Activated T-helper 17 cell treated with anti-CD3 and anti-CD28 coated beads, Interleukin-2, amount 50 U/mL, for 72 hours (primary cell): Measurements from ENCODE around the gene TTLL10. TPM values are rescaled to one million over a fixed set of nuclear protein-coding genes. Genes with fewer than 3 reads are reported as not detected.

Experiments
- ATAC-seq: fragments of 150-1000 bp; cut with Tn5 transposase; replicated peaks from 2 replicates; pipeline ENCODE4 v1.10.0; 2021; ENCODE audit warnings: mild to moderate bottlenecking, moderate library complexity
- H3K27ac Mint-ChIP-seq: one replicate; pipeline ENCODE4 v1.8.0; 2022; ENCODE audit warnings: mixed read lengths
- H3K27me3 Mint-ChIP-seq: one replicate; pipeline ENCODE4 v1.8.0; 2022; ENCODE audit warnings: mixed read lengths
- H3K36me3 Mint-ChIP-seq: one replicate; pipeline ENCODE4 v1.8.0; 2022; ENCODE audit warnings: low read depth, mild to moderate bottlenecking, mixed read lengths
- H3K4me1 Mint-ChIP-seq: one replicate; pipeline ENCODE4 v1.8.0; 2022; ENCODE audit warnings: mixed read lengths
- H3K4me3 Mint-ChIP-seq: one replicate; pipeline ENCODE4 v1.8.0; 2022; ENCODE audit warnings: mild to moderate bottlenecking, mixed read lengths
- H3K9me3 Mint-ChIP-seq: one replicate; pipeline ENCODE4 v1.8.0; 2022; ENCODE audit warnings: mixed read lengths
- total RNA-seq, 2 donors: library from RNA; stranded (reverse); gene quantifications; one replicate each; pipeline ENCODE4 v1.2.3, GENCODE V29; 2022

TTLL10 gene
- total RNA-seq, 2 donors from 2014 or later, result 0.11 TPM; not detected in 1

GRCh38 chr1:1204998-1205768, 31.5 kb downstream of the TTLL10 start:
- peak overlapping the region; percentile 95 for H3K4me3 Mint-ChIP-seq
- H3K36me3 Mint-ChIP-seq, result peaks cover 78% of the 10 kb centered on the region
- H3K9me3 Mint-ChIP-seq, result no peaks in the 10 kb centered on the region
- ATAC-seq, result no peak
- peak overlapping the region; percentile 61 for H3K27ac Mint-ChIP-seq
- H3K27me3 Mint-ChIP-seq, result no peaks in the 10 kb centered on the region
- peaks cover 10% of the 10 kb centered on the region for H3K4me1 Mint-ChIP-seq

GRCh38 chr1:1205769-1206375, 32.2 kb downstream of the TTLL10 start:
- peak overlapping the region; percentile 96 for H3K27ac Mint-ChIP-seq
- H3K9me3 Mint-ChIP-seq, result no peaks in the 10 kb centered on the region
- peaks cover 79% of the 10 kb centered on the region for H3K36me3 Mint-ChIP-seq
- no peaks in the 10 kb centered on the region for H3K27me3 Mint-ChIP-seq
- H3K4me1 Mint-ChIP-seq, result peaks cover 6% of the 10 kb centered on the region
- ATAC-seq, result no peak
- peak overlapping the region; percentile 95 for H3K4me3 Mint-ChIP-seq

- ATAC-seq, result peak; percentile 39
- Mint-ChIP-seq H3K4me1 (peaks cover 6% of the 10 kb centered on the region), H3K27me3 (no peaks in the 10 kb centered on the region), H3K4me3 (peak within 1 kb of the TSS; percentile 95), H3K27ac (peak within 1 kb of the TSS; percentile 96), H3K36me3 (peaks cover 85% of the 10 kb centered on the region), H3K9me3 (no peaks in the 10 kb centered on the region)
Observed at GRCh38 chr1:1206376-1206965, 32.8 kb downstream of the TTLL10 start, which contains the start of gene TNFRSF18. Gene TNFRSF18, minus strand, starts transcription at chr1:1206592. Its CDS starts 21 bp downstream, at chr1:1206571.

- Mint-ChIP-seq H3K9me3 (no peaks in the 10 kb centered on the region), H3K27me3 (no peaks in the 10 kb centered on the region), H3K27ac (peak overlapping the region; percentile 96), H3K4me3 (peak overlapping the region; percentile 95), H3K4me1 (peaks cover 6% of the 10 kb centered on the region), H3K36me3 (peaks cover 90% of the 10 kb centered on the region)
- peak; percentile 9 for ATAC-seq
Observed at GRCh38 chr1:1206966-1207531, 33.4 kb downstream of the TTLL10 start.

GRCh38 chr1:1207571-1207892, 33.9 kb downstream of the TTLL10 start:
- no peaks in the 10 kb centered on the region for H3K9me3 Mint-ChIP-seq
- no peak for ATAC-seq
- no peaks in the 10 kb centered on the region for H3K27me3 Mint-ChIP-seq
- peak overlapping the region; percentile 96 for H3K27ac Mint-ChIP-seq
- H3K4me3 Mint-ChIP-seq, result peak overlapping the region; percentile 95
- H3K4me1 Mint-ChIP-seq, result peaks cover 6% of the 10 kb centered on the region
- peaks cover 95% of the 10 kb centered on the region for H3K36me3 Mint-ChIP-seq

GRCh38 chr1:1208713-1209433, 35.2 kb downstream of the TTLL10 start:
- peak overlapping the region; percentile 96 for H3K27ac Mint-ChIP-seq
- H3K27me3 Mint-ChIP-seq, result no peaks in the 10 kb centered on the region
- peaks cover 6% of the 10 kb centered on the region for H3K4me1 Mint-ChIP-seq
- ATAC-seq, result peak; percentile 23
- H3K4me3 Mint-ChIP-seq, result peak overlapping the region; percentile 95
- peaks cover 96% of the 10 kb centered on the region for H3K36me3 Mint-ChIP-seq
- H3K9me3 Mint-ChIP-seq, result no peaks in the 10 kb centered on the region

- peak overlapping the region; percentile 95 for H3K4me3 Mint-ChIP-seq
- H3K4me1 Mint-ChIP-seq, result peaks cover 6% of the 10 kb centered on the region
- no peak for ATAC-seq
- peaks cover 96% of the 10 kb centered on the region for H3K36me3 Mint-ChIP-seq
- no peaks in the 10 kb centered on the region for H3K27me3 Mint-ChIP-seq
- H3K9me3 Mint-ChIP-seq, result no peaks in the 10 kb centered on the region
- H3K27ac Mint-ChIP-seq, result peak overlapping the region; percentile 96
Observed at GRCh38 chr1:1210726-1211540, 37.3 kb downstream of the TTLL10 start.

- no peaks in the 10 kb centered on the region for H3K27me3 Mint-ChIP-seq
- H3K4me1 Mint-ChIP-seq, result peaks cover 10% of the 10 kb centered on the region
Observed at GRCh38 chr1:1211541-1212441, 38.1 kb downstream of the TTLL10 start.

GRCh38 chr1:1212780-1213344, 39.2 kb downstream of the TTLL10 start:
- Mint-ChIP-seq H3K4me1 (peaks cover 10% of the 10 kb centered on the region), H3K27me3 (no peaks in the 10 kb centered on the region), H3K36me3 (peaks cover 100% of the 10 kb centered on the region), H3K4me3 (peak overlapping the region; percentile 95), H3K27ac (no peak overlapping the region), H3K9me3 (no peaks in the 10 kb centered on the region)
- ATAC-seq, result no peak

More at GRCh38 chr1:1211541-1212441, 38.1 kb downstream of the TTLL10 start:
- Mint-ChIP-seq H3K36me3 (peaks cover 96% of the 10 kb centered on the region), H3K9me3 (no peaks in the 10 kb centered on the region), H3K27ac (peak overlapping the region; percentile 96), H3K4me3 (peak overlapping the region; percentile 95)
- no peak for ATAC-seq

- Mint-ChIP-seq H3K4me1 (peaks cover 5% of the 10 kb centered on the region), H3K4me3 (peak within 1 kb of the TSS; percentile 95), H3K9me3 (no peaks in the 10 kb centered on the region), H3K27ac (peak within 1 kb of the TSS; percentile 98), H3K27me3 (no peaks in the 10 kb centered on the region), H3K36me3 (peaks cover 100% of the 10 kb centered on the region)
- peak; percentile 8 for ATAC-seq
Observed at GRCh38 chr1:1213345-1214265, 39.9 kb downstream of the TTLL10 start, which contains the start of gene TNFRSF4. Gene TNFRSF4, minus strand, starts transcription at chr1:1214153. Its CDS starts 26 bp downstream, at chr1:1214127.

- no peaks in the 10 kb centered on the region for H3K9me3 Mint-ChIP-seq
- peak overlapping the region; percentile 98 for H3K27ac Mint-ChIP-seq
- no peaks in the 10 kb centered on the region for H3K27me3 Mint-ChIP-seq
- H3K36me3 Mint-ChIP-seq, result peaks cover 100% of the 10 kb centered on the region
- ATAC-seq, result no peak
- H3K4me3 Mint-ChIP-seq, result peak overlapping the region; percentile 95
- peaks cover 9% of the 10 kb centered on the region for H3K4me1 Mint-ChIP-seq
Observed at GRCh38 chr1:1215080-1215676, 41.5 kb downstream of the TTLL10 start.
